GM12878 (cell line): ENCODE results near the gene KAT2A. TPM values are rescaled to one million over a fixed set of nuclear protein-coding genes. Genes with fewer than 3 reads are reported as not detected.
A peak's percentile ranks its signal among the peaks of the same experiment; 100 is the strongest.

Experiments
- ATAC-seq: fragments of 200-7000 bp; cut with Tn5 transposase; 3 replicates; pipeline ENCODE4 v1.9.1; 2020; ENCODE audit warnings: mild to moderate bottlenecking, moderate library complexity
- BruUV-seq: library from RNA; stranded (reverse); fragments of 400-500 nt; replicated peaks from 2 replicates; lab custom pipeline; 2021; lab: Mats Ljungman, UMichigan
- CTCF ChIA-PET: fragments of 300-600 bp; sonication (Branson Sonifier 250); formaldehyde crosslinking; extraction: SDS; loops from one replicate; lab custom pipeline; 2021; ENCODE audit warnings: inconsistent platforms; lab: Yijun Ruan, JAX
- POLR2A ChIA-PET: fragments of 350-600 bp; formaldehyde crosslinking; extraction: SDS; loops from one replicate; lab custom pipeline; 2021; ENCODE audit warnings: inconsistent platforms; lab: Charles Lee
- RAD21 ChIA-PET: fragments of 300-600 bp; sonication (Branson Sonifier 250); formaldehyde crosslinking; loops from one replicate; lab custom pipeline; 2023; ENCODE audit warnings: antibody characterized with exemption; ENCODE audit not compliant: unreplicated experiment; lab: Charles Lee
- SMC1A ChIA-PET: fragments of 300-600 bp; sonication (Branson Sonifier 250); formaldehyde crosslinking; loops from one replicate; lab custom pipeline; 2023; ENCODE audit not compliant: unreplicated experiment, uncharacterized antibody; lab: Charles Lee
- DNase-seq: peaks from one replicate; pipeline ENCODE4 v3.0.0-alpha.2; 2011; ENCODE audit warnings: low read depth, low spot score
- FAIRE-seq: peaks from 3 replicates; lab custom pipeline; 2011; peaks lifted over from hg19 to GRCh38; lab: Jason Lieb, UNC
- H2AFZ ChIP-seq: 2 replicates; pipeline ENCODE4 v1.6.0; 2011; ENCODE audit warnings: low read depth, low read length, control low read depth; ENCODE audit not compliant: control insufficient read depth
- H3K27ac ChIP-seq: 2 replicates; pipeline ENCODE4 v1.5.1; 2011; ENCODE audit warnings: control low read depth; ENCODE audit not compliant: control insufficient read depth, insufficient read depth
- H3K27me3 ChIP-seq, 2 experiments: replicated peaks in 1 of 2; 2 replicates each; pipeline versions ENCODE4 v1.6.0 to v1.6.1; 2011; ENCODE audit warnings: low read length in 1 of 2; ENCODE audit not compliant: control insufficient read depth in 2 of 2, insufficient read depth in 2 of 2
- H3K36me3 ChIP-seq, 2 experiments: 2 replicates each; pipeline ENCODE4 v1.5.1; 2011; ENCODE audit warnings: low read length in 1 of 2; ENCODE audit not compliant: control insufficient read depth in 2 of 2, insufficient read depth in 2 of 2
- H3K4me1 ChIP-seq: 2 replicates; pipeline ENCODE4 v1.6.1; 2011; ENCODE audit warnings: mild to moderate bottlenecking, low read length, moderate library complexity, mixed read lengths; ENCODE audit not compliant: control insufficient read depth, insufficient read depth
- H3K4me2 ChIP-seq: 2 replicates; pipeline ENCODE4 v1.6.0; 2011; ENCODE audit warnings: control low read depth; ENCODE audit not compliant: control insufficient read depth, insufficient read depth
- H3K4me3 ChIP-seq: fragments of 200-600 bp; sonication (generic); 2 replicates; pipeline ENCODE4 v1.5.1; 2016
- H3K79me2 ChIP-seq: 2 replicates; pipeline ENCODE4 v1.6.0; 2011; ENCODE audit warnings: low read length; ENCODE audit not compliant: control insufficient read depth, insufficient read depth
- H3K9ac ChIP-seq: 2 replicates; pipeline ENCODE4 v1.8.0; 2011; ENCODE audit warnings: low read length, control low read depth, mixed read lengths; ENCODE audit not compliant: control insufficient read depth, insufficient read depth
- H3K9me3 ChIP-seq: replicated peaks from 3 replicates; pipeline ENCODE4 v1.5.1; 2011; ENCODE audit warnings: mild to moderate bottlenecking, low read length; ENCODE audit not compliant: control insufficient read depth, insufficient read depth
- H4K20me1 ChIP-seq: 2 replicates; pipeline ENCODE4 v1.6.0; 2011; ENCODE audit not compliant: control insufficient read depth, insufficient read depth
- RAD21 ChIP-seq: IDR thresholded peaks from 2 replicates; pipeline ENCODE4 v1.6.1; 2011; ENCODE audit warnings: mild to moderate bottlenecking, low read depth, low read length, moderate library complexity; ENCODE audit not compliant: insufficient read depth
- SUZ12 ChIP-seq: fragments of 200-600 bp; sonication (generic); IDR thresholded peaks from one replicate; pipeline ENCODE4 v1.6.1; 2018; ENCODE audit warnings: antibody characterized with exemption, mild to moderate bottlenecking; ENCODE audit not compliant: unreplicated experiment
- WGBS: methylation state at CpG from one replicate; pipeline ENCODE4 v1.1.6; 2016; ENCODE audit warnings: low lambda C conversion rate; ENCODE audit not compliant: insufficient replicate concordance, insufficient coverage; ENCODE audit errors: missing lambda C conversion rate; 5-methylcytosine and 5-hydroxymethylcytosine counted together
- in situ Hi-C: fragments of 300-500 bp; cut with MboI; formaldehyde crosslinking; loops from 9 replicates; pipeline ENCODE4 v1.14.3; 2018; ENCODE audit warnings: mixed read lengths
- intact Hi-C: fragments of 100-400 bp; cut with micrococcal nuclease; formaldehyde crosslinking; loops from one replicate; pipeline ENCODE4 v1.14.2; 2022; ENCODE audit not compliant: unreplicated experiment
- polyA plus RNA-seq, 11 experiments: library from polyadenylated mRNA; depleted of rRNA in 4 of 11; unstranded in 6 of 11; stranded (reverse) in 5 of 11; fragments of >200 nt; fragmentation: Nextera tagmentation in 4 of 11; fragmentation: Illumina TruSeq in 1 of 11; extraction: Ambion mirVana in 4 of 11; extraction: Trizol in 1 of 11; gene quantifications; 1 replicate in 1 of 11; 2 replicates in 10 of 11; pipeline versions ENCODE4 v1.2.1 to v1.2.3, GENCODE V29; 2011 to 2016; ENCODE audit warnings: inconsistent platforms in 2 of 11, missing spikeins in 2 of 11, low read depth in 1 of 11
- total RNA-seq, 4 experiments: library from RNA; depleted of rRNA in 3 of 4; stranded (reverse); fragments of >200 nt in 3 of 4; fragmentation: Illumina TruSeq in 1 of 4; extraction: Trizol in 1 of 4; gene quantifications; 2 replicates each; pipeline versions ENCODE4 v1.2.1 to v1.2.3, GENCODE V29; 2013 to 2021

Gene KAT2A
- total and polyA plus RNA-seq, 10 of the 15 experiments (the other 5 are each of a cell fraction or from before 2014, with no cell fraction given), result 0.85 to 47.5 (median 14.6) TPM

GRCh38 chr17:42098730-42099399, 22.3 kb downstream of the KAT2A start:
- in situ Hi-C loops, result no loop called here
- CTCF ChIA-PET, result interaction anchor here (0.8 to 1.4 kb wide), 6 partner anchors 17 to 135 kb away, joined by 3 to 5 read pairs (median 4); no protein-coding TSS in a partner anchor
- TF ChIP-seq RAD21, result 0 out of 2 replicates have a peak, but pooled peaks have one; percentile 6
- TF ChIP-seq SUZ12, result no peak

More at GRCh38 chr17:42098730-42099399, 22.3 kb downstream of the KAT2A start:
- SMC1A ChIA-PET, result interaction anchor here (1.1 to 1.2 kb wide), 2 partner anchors 14 to 17 kb away, joined by 3 to 7 read pairs; partner anchors contain the start of gene DHX58
- POLR2A ChIA-PET, result interaction anchor here (0.6 to 1.4 kb wide), 3 partner anchors 10 to 1007 kb away, joined by 3 to 4 read pairs (median 3); partner anchors contain the start of gene DHX58
- ATAC-seq (peak; percentile 35), DNase-seq (no peak), FAIRE-seq (no peak)
- no peaks in the 10 kb centered on the region for H3K79me2 ChIP-seq
- no peak overlapping the region for H3K4me3 ChIP-seq
- H4K20me1 ChIP-seq, result 0 out of 2 replicates have a peak, but pooled peaks cover 3% of the 10 kb centered on the region
- peaks cover 5% of the 10 kb centered on the region for H3K4me1 ChIP-seq
- H3K36me3 ChIP-seq, result no peaks in the 10 kb centered on the region
- no TSS peak for BruUV-seq
- H3K9me3 ChIP-seq, result no peaks in the 10 kb centered on the region
- no peak overlapping the region for H2AFZ ChIP-seq
- intact Hi-C loops, result no loop called here
- no peak overlapping the region for H3K4me2 ChIP-seq
- H3K9ac ChIP-seq, result no peak overlapping the region
- H3K27me3 ChIP-seq, result peaks cover 1 to 6% of the 10 kb centered on the region in 2 experiments; a peak in 1 of 4 replicates
- RAD21 ChIA-PET, result interaction anchor here (0.5 to 1.7 kb wide), 6 partner anchors 14 to 552 kb away, joined by 3 to 4 read pairs (median 3); partner anchors contain the start of genes DHX58 and ODAD4
- H3K27ac ChIP-seq, result no peak overlapping the region
- 74% methylated on average over 14 of the region's 14 CpGs for WGBS
